HEK293 (cell line): ENCODE results near the gene RPS6KB2.

Experiments
- BCL11A ChIP-seq: fragments of 450-650 bp; formaldehyde crosslinking; IDR thresholded peaks from 2 replicates; pipeline ENCODE4 v1.5.1; 2016; ENCODE audit warnings: low read depth, missing biosample characterization, missing genetic modification characterization
- MYNN ChIP-seq: fragments of 450-650 bp; formaldehyde crosslinking; IDR thresholded peaks from 2 replicates; pipeline ENCODE4 v1.5.1; 2016; ENCODE audit warnings: missing biosample characterization, missing genetic modification characterization, borderline replicate concordance
- MZF1 ChIP-seq: fragments of 450-650 bp; formaldehyde crosslinking; IDR thresholded peaks from 2 replicates; pipeline ENCODE4 v1.5.1; 2017; ENCODE audit warnings: missing biosample characterization, missing genetic modification characterization, borderline replicate concordance
- TCF7L2 ChIP-seq: IDR thresholded peaks from 2 replicates; pipeline ENCODE4 v1.6.1; 2011; ENCODE audit warnings: low read depth, mild to moderate bottlenecking, inconsistent platforms, low read length, moderate library complexity, borderline replicate concordance
- TSHZ1 ChIP-seq: fragments of 450-650 bp; formaldehyde crosslinking; IDR thresholded peaks from 2 replicates; pipeline ENCODE4 v1.5.1; 2016; ENCODE audit warnings: missing biosample characterization, missing genetic modification characterization, borderline replicate concordance
- WT1 ChIP-seq: fragments of 450-650 bp; formaldehyde crosslinking; IDR thresholded peaks from 2 replicates; pipeline ENCODE4 v1.5.1; 2016; ENCODE audit warnings: missing biosample characterization, missing genetic modification characterization
- ZBTB10 ChIP-seq: fragments of 450-650 bp; formaldehyde crosslinking; IDR thresholded peaks from 2 replicates; pipeline ENCODE4 v1.5.1; 2016; ENCODE audit warnings: missing biosample characterization, missing genetic modification characterization
- ZBTB48 ChIP-seq: fragments of 450-650 bp; formaldehyde crosslinking; IDR thresholded peaks from 2 replicates; pipeline ENCODE4 v1.5.1; 2016; ENCODE audit warnings: missing biosample characterization, missing genetic modification characterization
- ZFP37 ChIP-seq: fragments of 450-650 bp; formaldehyde crosslinking; IDR thresholded peaks from 2 replicates; pipeline ENCODE4 v1.5.1; 2016; ENCODE audit warnings: missing biosample characterization, missing genetic modification characterization
- ZNF146 ChIP-seq: fragments of 450-650 bp; formaldehyde crosslinking; IDR thresholded peaks from 2 replicates; pipeline ENCODE4 v1.5.1; 2016; ENCODE audit warnings: missing biosample characterization, missing genetic modification characterization
- ZNF148 ChIP-seq: fragments of 450-650 bp; formaldehyde crosslinking; IDR thresholded peaks from 2 replicates; pipeline ENCODE4 v1.5.0; 2017; ENCODE audit warnings: missing biosample characterization, missing genetic modification characterization, borderline replicate concordance
- ZNF175 ChIP-seq: fragments of 450-650 bp; formaldehyde crosslinking; IDR thresholded peaks from 2 replicates; pipeline ENCODE4 v1.5.1; 2016; ENCODE audit warnings: missing biosample characterization, missing genetic modification characterization
- ZNF248 ChIP-seq: fragments of 450-650 bp; formaldehyde crosslinking; IDR thresholded peaks from 2 replicates; pipeline ENCODE4 v1.5.1; 2017; ENCODE audit warnings: missing biosample characterization, missing genetic modification characterization
- ZNF324 ChIP-seq: fragments of 450-650 bp; formaldehyde crosslinking; IDR thresholded peaks from 2 replicates; pipeline ENCODE4 v1.5.1; 2016; ENCODE audit warnings: missing biosample characterization, missing genetic modification characterization
- ZNF398 ChIP-seq: fragments of 450-650 bp; formaldehyde crosslinking; IDR thresholded peaks from 2 replicates; pipeline ENCODE4 v1.5.1; 2017; ENCODE audit warnings: missing biosample characterization, missing genetic modification characterization
- ZNF510 ChIP-seq: fragments of 450-650 bp; formaldehyde crosslinking; IDR thresholded peaks from 2 replicates; pipeline ENCODE4 v1.5.1; 2018; ENCODE audit warnings: mild to moderate bottlenecking, missing genetic modification characterization, missing biosample characterization; ENCODE audit not compliant: insufficient replicate concordance
- ZNF544 ChIP-seq: fragments of 450-650 bp; formaldehyde crosslinking; IDR thresholded peaks from 2 replicates; pipeline ENCODE4 v1.5.0; 2017; ENCODE audit warnings: missing biosample characterization, missing genetic modification characterization
- ZNF621 ChIP-seq: fragments of 450-650 bp; formaldehyde crosslinking; IDR thresholded peaks from 2 replicates; pipeline ENCODE4 v1.5.1; 2017; ENCODE audit warnings: missing biosample characterization, missing genetic modification characterization
- ZNF629 ChIP-seq: fragments of 450-650 bp; formaldehyde crosslinking; IDR thresholded peaks from 2 replicates; pipeline ENCODE4 v1.5.1; 2017; ENCODE audit warnings: missing biosample characterization, missing genetic modification characterization
- ZNF639 ChIP-seq: fragments of 450-650 bp; formaldehyde crosslinking; IDR thresholded peaks from 2 replicates; pipeline ENCODE4 v1.5.1; 2016; ENCODE audit warnings: missing biosample characterization, missing genetic modification characterization
- ZNF664 ChIP-seq: fragments of 450-650 bp; formaldehyde crosslinking; IDR thresholded peaks from 2 replicates; pipeline ENCODE4 v1.5.1; 2016; ENCODE audit warnings: missing biosample characterization, missing genetic modification characterization
- ZNF692 ChIP-seq: fragments of 450-650 bp; formaldehyde crosslinking; IDR thresholded peaks from 2 replicates; pipeline ENCODE4 v1.5.1; 2016; ENCODE audit warnings: missing biosample characterization, missing genetic modification characterization
- ZNF777 ChIP-seq: fragments of 450-650 bp; formaldehyde crosslinking; IDR thresholded peaks from 2 replicates; pipeline ENCODE4 v1.5.1; 2017; ENCODE audit warnings: missing biosample characterization, missing genetic modification characterization, borderline replicate concordance
- ZSCAN30 ChIP-seq: fragments of 450-650 bp; IDR thresholded peaks from 2 replicates; pipeline ENCODE4 v1.5.1; 2018; ENCODE audit warnings: missing biosample characterization, mild to moderate bottlenecking, missing genetic modification characterization, moderate library complexity

The RPS6KB2 gene

GRCh38 chr11:67436459-67437081, 8.3 kb downstream of the RPS6KB2 start (continued):
- TF ChIP-seq ZNF148 (tag by site-specific recombination) (no peak), WT1 (tag by site-specific recombination) (peak; percentile 77; the same call in 1 of the 2 replicates), ZNF629 (tag by site-specific recombination) (peak; percentile 64; the same call in 1 of the 2 replicates), ZBTB48 (no peak), ZNF692 (tag by site-specific recombination) (no peak), ZNF324 (tag by site-specific recombination) (0 out of 2 replicates have a peak, but pooled peaks have one; percentile 39), ZBTB10 (tag by site-specific recombination) (peak; percentile 49; the same call in 1 of the 2 replicates), ZNF510 (tag by site-specific recombination) (no peak), ZSCAN30 (tag by site-specific recombination) (no peak), ZNF664 (tag by site-specific recombination) (peak; percentile 80), ZNF248 (tag by site-specific recombination) (no peak), MYNN (no peak), ZNF398 (tag by site-specific recombination) (peak; percentile 47; the same call in 1 of the 2 replicates), ZNF175 (no peak), ZNF621 (tag by site-specific recombination) (no peak), MZF1 (tag by site-specific recombination) (no peak), ZFP37 (tag by site-specific recombination) (no peak), BCL11A (tag by site-specific recombination) (0 out of 2 replicates have a peak, but pooled peaks have one; percentile 54), ZNF639 (tag by site-specific recombination) (peak; percentile 55; the same call in 1 of the 2 replicates), TCF7L2 (no peak), ZNF544 (tag by site-specific recombination) (no peak), ZNF146 (tag by site-specific recombination) (no peak), TSHZ1 (tag by site-specific recombination) (peak; percentile 45; the same call in 1 of the 2 replicates), ZNF777 (tag by site-specific recombination) (no peak)
